Measurements from ENCODE around the gene FGF14.

GRCh38 chr13:101982903-101983302 lies 418.9 kb downstream of the FGF14 start:
- TF ChIP-seq CTCF (conservative IDR thresholded peaks at IDR 0.05) = no peak
- no peak for TF ChIP-seq ZFX (IDR thresholded peaks at IDR 0.05)

All from C4-2B (cell line).